Natural killer cell treated with Interleukin-12 subunit alpha and Interleukin-12 subunit beta and Interleukin-15 and Interleukin-18, amount 100 ng/mL, for 72 hours (primary cell): ENCODE data around the gene RNF38. TPM values are rescaled to one million over a fixed set of nuclear protein-coding genes. Genes with fewer than 3 reads are reported as not detected.
A peak's percentile ranks its signal among the peaks of the same experiment; 100 is the strongest.
"Not testable (repeated sequence)": the region's sequence is repeated elsewhere in the genome, so short reads cannot be mapped to it uniquely, and the experiment has no call there.

Experiments
- ATAC-seq, 2 donors: fragments of 150-1000 bp; cut with Tn5 transposase in 1 of 2; sonication (Bioruptor Pico), chemical (Tn5 transposase) in 1 of 2; 2 replicates each; pipeline ENCODE4 v1.10.0; 2021
- DNase-seq: peaks from one replicate; pipeline ENCODE4 v3.0.0; 2022; ENCODE audit warnings: low spot score
- H3K27ac Mint-ChIP-seq, 2 donors: 1 replicate in 1 of 2; 2 replicates in 1 of 2; pipeline ENCODE4 v1.8.0; 2022; ENCODE audit warnings: mixed read lengths in 2 of 2, mild to moderate bottlenecking in 1 of 2, moderate library complexity in 1 of 2
- H3K27me3 Mint-ChIP-seq, 2 donors: 1 replicate in 1 of 2; 2 replicates in 1 of 2; pipeline ENCODE4 v1.8.0; 2022; ENCODE audit warnings: mixed read lengths in 2 of 2
- H3K36me3 Mint-ChIP-seq: one replicate; pipeline ENCODE4 v1.8.0; 2022; ENCODE audit warnings: mixed read lengths
- H3K4me1 Mint-ChIP-seq, 2 donors: 1 replicate in 1 of 2; 2 replicates in 1 of 2; pipeline ENCODE4 v1.8.0; 2022; ENCODE audit warnings: low read depth in 2 of 2, mixed read lengths in 2 of 2, mild to moderate bottlenecking in 1 of 2
- H3K4me3 Mint-ChIP-seq: one replicate; pipeline ENCODE4 v1.8.0; 2022; ENCODE audit warnings: mixed read lengths
- H3K9me3 Mint-ChIP-seq: 2 replicates; pipeline ENCODE4 v1.8.0; 2022; ENCODE audit warnings: mixed read lengths
- total RNA-seq, 2 donors: library from RNA; stranded (reverse); gene quantifications; one replicate each; pipeline ENCODE4 v1.2.3, GENCODE V29; 2022

Gene RNF38
- total RNA-seq, 2 donors from 2014 or later = 43.9 to 56.9 TPM

DNA sequence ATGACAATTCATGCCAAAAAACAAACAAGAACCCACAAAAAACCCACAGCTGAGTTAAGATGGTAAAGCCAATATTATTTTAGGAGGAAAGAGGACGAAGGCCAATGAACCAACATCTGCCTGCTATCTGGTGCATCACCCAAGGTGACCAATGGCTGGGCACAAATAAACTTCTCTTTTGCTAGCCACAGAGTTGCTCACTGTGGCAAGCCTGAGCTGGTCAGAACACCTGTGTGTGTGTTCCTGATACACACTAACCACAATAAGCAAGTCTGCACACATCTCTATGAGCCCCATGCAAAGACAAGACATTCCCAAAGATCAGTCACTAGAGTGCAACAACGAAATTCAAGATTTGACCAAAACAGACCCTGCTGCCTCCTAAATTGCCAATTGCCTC, 63.1 kb downstream of the RNF38 start:
- no peaks in the 10 kb centered on the region for H3K27me3 Mint-ChIP-seq
- no peak for DNase-seq
- H3K4me1 Mint-ChIP-seq = peaks cover 2 to 5% of the 10 kb centered on the region in 2 donors
- no peak for ATAC-seq
- no peaks in the 10 kb centered on the region for H3K9me3 Mint-ChIP-seq
- H3K4me3 Mint-ChIP-seq = no peak overlapping the region
- no peak overlapping the region for H3K27ac Mint-ChIP-seq
- peaks cover 21% of the 10 kb centered on the region for H3K36me3 Mint-ChIP-seq

DNA sequence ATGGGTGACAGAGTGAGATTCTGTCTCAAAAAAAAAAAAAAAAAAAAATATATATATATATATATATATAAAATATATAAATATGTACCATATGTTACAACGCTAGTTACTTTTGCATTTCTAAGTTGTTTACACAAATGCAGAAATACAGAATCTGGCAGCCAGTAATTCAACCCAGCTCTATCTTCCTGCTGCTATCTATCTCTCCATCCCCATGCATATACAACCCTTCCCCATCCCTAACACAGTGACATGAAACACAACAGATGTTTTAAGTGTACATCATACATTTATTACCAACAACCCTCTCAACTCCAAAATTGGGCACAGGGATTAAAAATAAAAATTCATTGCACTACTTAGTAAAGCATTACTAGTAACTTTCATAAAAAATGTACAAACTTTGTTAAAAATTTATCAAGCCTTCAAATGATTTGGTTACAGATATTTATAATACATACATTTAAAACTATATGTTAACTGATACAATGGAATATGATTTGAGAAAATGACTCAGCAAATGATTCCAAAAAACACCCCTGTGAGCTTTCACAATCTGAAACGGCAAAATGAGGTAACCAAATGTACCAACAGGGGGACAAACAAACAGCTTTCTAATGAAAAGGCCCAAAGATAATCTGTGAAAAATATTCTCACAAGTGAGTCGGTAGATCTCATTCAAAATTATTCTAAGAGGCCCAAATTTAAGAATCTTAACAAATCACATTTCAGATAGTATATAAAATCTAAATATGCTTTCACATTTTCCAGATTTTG, 63.8 kb downstream of the RNF38 start:
- Mint-ChIP-seq H3K27me3 (no peaks in the 10 kb centered on the region), H3K36me3 (peaks cover 18% of the 10 kb centered on the region), H3K27ac (peak overlapping the region in 1 of 2 donors; percentile 8), H3K4me3 (no peak overlapping the region), H3K9me3 (no peaks in the 10 kb centered on the region), H3K4me1 (peaks cover 0 to 3% of the 10 kb centered on the region in 2 donors)
- no peak for DNase-seq
- no peak for ATAC-seq

DNA sequence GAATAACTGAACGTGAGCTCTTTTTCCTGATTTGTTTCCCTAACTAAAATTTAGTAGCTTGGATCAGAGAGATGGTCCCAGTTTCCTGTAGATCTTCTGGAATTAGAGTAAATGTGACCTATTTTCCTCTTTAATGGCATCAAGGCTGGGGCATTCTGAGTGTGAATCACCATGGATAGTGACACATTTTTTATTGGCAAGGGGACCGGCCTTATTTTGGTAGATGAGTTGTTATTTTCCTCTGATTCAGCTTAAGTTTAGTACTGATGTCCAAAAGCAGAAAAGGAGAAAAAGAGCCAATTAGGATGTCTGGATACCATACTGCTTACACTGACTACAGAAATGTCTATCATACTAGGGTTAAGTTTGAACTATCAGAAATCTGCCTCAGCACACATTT, 68.1 kb downstream of the RNF38 start:
- Mint-ChIP-seq H3K4me3 (no peak overlapping the region), H3K9me3 (no peaks in the 10 kb centered on the region), H3K27me3 (no peaks in the 10 kb centered on the region), H3K27ac (no peak overlapping the region), H3K4me1 (no peaks in the 10 kb centered on the region), H3K36me3 (peaks cover 3% of the 10 kb centered on the region)
- no peak for ATAC-seq
- no peak for DNase-seq

DNA sequence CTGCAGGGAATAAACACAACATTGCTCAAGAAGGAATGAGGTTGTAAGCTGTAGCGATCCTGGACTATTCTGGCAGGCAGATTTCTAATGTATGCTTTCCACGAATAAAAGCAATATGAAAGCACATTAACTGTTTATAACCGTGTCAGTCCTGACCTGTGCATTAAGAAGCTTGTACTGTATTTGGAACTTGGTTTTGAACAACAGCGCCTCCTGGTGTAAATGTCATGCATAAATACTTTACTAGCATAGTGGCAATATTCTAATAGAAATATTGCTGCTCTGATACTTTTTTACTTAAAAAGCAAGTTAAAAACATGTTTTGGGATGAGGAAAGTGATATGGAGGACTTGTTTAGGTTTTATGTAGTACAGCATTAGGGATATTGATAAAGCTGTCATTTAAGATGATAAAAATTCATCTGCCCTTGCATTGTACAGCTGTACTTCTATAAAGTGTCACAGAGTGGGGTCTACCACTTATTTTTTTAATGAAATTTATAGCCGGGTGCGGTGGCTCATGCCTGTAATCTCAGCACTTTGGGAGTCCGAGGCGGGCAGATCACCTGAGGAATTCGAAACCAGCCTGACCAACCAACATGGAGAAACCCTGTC, 71.2 kb downstream of the RNF38 start:
- Mint-ChIP-seq H3K4me1 (peaks cover 0 to 2% of the 10 kb centered on the region in 2 donors), H3K27ac (no peak overlapping the region), H3K36me3 (no peaks in the 10 kb centered on the region), H3K9me3 (no peaks in the 10 kb centered on the region), H3K27me3 (no peaks in the 10 kb centered on the region), H3K4me3 (no peak overlapping the region)
- DNase-seq = no peak
- peak; percentile 54 to 61 for ATAC-seq

DNA sequence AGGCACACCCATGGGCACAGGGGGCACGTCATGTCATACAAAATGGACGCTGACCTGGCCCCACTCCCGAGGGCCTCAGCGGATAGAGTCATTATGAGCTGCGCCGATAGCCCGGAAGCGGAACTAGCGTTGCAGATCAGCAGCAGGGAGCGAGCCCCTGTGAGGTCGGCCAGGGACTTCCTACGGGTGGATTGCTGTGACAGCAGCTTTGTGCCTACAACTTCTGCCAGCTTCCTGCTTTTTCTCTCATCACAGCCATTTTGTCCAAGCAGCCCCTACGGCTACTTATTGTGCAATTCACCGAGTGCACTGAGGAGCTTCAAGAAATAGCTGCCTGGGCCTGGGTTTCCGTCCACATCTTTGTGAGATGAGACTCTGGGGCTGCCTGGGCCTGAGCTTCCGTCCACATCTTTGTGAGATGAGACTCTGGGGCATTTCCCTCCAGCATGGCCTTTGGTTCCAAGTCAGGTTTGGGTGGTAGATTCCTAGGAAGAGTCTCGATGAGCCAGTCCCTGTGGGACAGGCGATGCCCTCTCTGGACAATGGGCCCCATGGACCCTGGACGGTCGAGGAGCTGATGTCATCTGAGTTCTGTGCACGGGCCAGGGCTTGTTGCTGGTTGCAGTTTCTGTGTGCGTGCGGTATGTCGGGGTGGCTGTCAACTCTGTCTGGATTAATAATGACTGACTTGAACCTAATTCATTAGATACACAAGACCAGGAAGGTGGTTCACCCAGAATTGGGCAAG, 74.8 kb downstream of the RNF38 start:
- Mint-ChIP-seq H3K27me3 (no peaks in the 10 kb centered on the region), H3K27ac (no peak overlapping the region), H3K36me3 (no peaks in the 10 kb centered on the region), H3K9me3 (no peaks in the 10 kb centered on the region), H3K4me3 (no peak overlapping the region), H3K4me1 (peaks cover 0 to 5% of the 10 kb centered on the region in 2 donors)
- no peak for DNase-seq
- ATAC-seq = peak in 1 of 2 donors; percentile 24

DNA sequence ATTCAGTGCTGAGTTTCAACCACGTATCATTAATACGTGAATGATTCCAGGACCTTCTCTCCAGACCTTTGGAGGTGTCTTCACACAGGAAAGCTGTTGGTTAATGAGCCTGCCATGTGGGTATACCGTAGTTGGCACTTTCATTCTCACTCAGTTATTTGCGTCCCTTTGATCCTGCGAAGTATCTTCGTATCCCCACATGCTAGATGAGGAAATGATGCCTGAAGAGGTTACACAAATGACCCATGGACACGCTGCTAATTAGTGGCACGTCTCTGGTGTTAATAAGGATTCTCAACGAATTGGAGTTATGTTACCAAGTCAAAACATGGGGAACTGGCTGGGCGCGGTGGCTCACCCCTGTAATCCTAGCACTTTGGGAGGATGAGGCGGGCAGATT, 76.1 kb downstream of the RNF38 start:
- Mint-ChIP-seq H3K4me1 (peaks cover 0 to 5% of the 10 kb centered on the region in 2 donors), H3K27ac (no peak overlapping the region), H3K4me3 (no peak overlapping the region), H3K27me3 (peaks cover 0 to under 1% of the 10 kb centered on the region in 2 donors), H3K9me3 (no peaks in the 10 kb centered on the region), H3K36me3 (no peaks in the 10 kb centered on the region)
- DNase-seq = no peak
- peak in 1 of 2 donors; percentile 53 for ATAC-seq

DNA sequence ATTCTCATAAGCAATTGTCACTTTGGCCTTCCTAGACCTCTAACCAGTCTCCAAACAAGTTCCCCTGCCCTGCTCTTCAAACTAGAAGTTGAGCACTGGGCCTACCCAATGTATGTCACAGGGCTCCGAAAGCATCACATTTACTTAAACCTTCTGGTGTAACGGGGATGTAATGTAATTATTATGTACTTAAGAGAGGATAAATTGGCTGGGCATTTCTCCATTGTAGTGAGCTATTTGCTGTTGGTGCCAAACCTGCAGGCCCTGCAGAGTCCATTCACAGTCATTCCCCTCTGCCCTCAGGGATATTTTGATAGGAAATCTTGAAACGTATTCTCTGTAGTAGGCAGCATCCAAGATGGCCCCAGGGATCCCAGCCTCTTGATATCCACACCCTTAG, 77.6 kb downstream of the RNF38 start:
- H3K4me1 Mint-ChIP-seq = peaks cover 0 to 5% of the 10 kb centered on the region in 2 donors
- H3K27me3 Mint-ChIP-seq = peaks cover 0 to 8% of the 10 kb centered on the region in 2 donors
- H3K9me3 Mint-ChIP-seq = no peaks in the 10 kb centered on the region
- ATAC-seq = no peak
- no peak overlapping the region for H3K4me3 Mint-ChIP-seq
- DNase-seq = no peak
- no peaks in the 10 kb centered on the region for H3K36me3 Mint-ChIP-seq
- H3K27ac Mint-ChIP-seq = no peak overlapping the region

DNA sequence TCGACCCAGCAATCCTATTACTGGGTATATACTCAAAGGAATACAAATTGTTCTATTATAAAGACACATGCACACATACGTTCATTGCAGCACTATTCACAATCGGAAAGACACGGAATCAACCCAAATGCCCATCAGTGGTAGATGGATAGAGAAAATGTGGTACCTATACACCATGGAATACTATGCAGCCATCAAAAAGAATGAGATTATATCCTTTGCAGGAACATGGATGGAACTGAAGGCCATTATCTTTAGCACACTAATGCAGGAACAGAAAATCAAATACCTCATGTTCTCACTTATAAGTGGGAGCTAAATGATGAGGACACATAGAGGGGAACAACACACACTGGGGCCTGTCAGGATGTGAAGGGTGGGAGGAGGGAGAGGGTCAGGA, 78.2 kb downstream of the RNF38 start:
- not testable (repeated sequence) for DNase-seq, H3K27me3 Mint-ChIP-seq, H3K27ac Mint-ChIP-seq, H3K4me1 Mint-ChIP-seq, H3K36me3 Mint-ChIP-seq, H3K9me3 Mint-ChIP-seq, ATAC-seq, H3K4me3 Mint-ChIP-seq

DNA sequence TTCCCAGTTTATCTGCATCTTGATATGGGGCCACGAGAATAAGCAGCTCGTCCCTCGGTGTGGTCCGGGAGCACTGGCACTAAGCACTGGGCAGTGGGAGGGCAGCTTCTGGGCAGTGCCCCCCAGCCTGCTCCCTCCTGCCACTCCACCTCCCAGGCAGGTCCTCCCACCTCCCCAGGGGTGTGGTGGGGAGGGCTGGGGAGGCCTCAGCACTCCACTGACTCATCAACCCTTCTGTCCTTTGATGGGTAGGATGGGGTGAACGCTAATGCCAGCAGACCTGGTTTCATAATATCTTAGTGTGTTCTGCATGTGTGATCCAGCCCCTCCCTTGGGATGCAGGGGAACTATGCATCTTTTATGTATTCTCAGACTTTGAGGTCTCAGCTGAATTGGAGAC, 79.6 kb downstream of the RNF38 start:
- ATAC-seq = no peak
- no peak for DNase-seq
- H3K4me1 Mint-ChIP-seq = peaks cover 0 to 5% of the 10 kb centered on the region in 2 donors
- no peaks in the 10 kb centered on the region for H3K9me3 Mint-ChIP-seq
- no peak overlapping the region for H3K4me3 Mint-ChIP-seq
- no peak overlapping the region for H3K27ac Mint-ChIP-seq
- H3K36me3 Mint-ChIP-seq = no peaks in the 10 kb centered on the region
- H3K27me3 Mint-ChIP-seq = peaks cover 0 to 10% of the 10 kb centered on the region in 2 donors

DNA sequence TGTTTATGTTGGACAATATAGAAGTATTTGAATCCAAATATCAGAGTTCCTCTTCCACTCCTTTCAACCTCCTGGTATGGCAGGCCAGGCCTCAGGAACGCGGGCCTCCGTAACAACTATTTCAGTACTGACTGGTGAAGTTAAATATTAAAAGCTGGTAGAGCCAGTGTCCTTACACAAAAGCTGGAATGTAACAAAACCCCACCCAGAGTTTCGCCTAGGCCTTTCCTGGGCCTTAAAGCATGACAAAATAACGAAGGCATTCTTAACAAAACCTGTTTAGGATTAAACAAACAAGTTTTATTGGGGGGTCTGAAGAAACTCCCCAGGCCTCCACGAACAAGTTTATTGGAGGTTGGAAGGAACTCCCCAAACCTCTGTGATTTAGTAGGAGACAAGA, 80.3 kb downstream of the RNF38 start:
- Mint-ChIP-seq H3K4me1 (peaks cover 0 to 5% of the 10 kb centered on the region in 2 donors), H3K4me3 (no peak overlapping the region), H3K27ac (no peak overlapping the region), H3K27me3 (peaks cover 0 to 10% of the 10 kb centered on the region in 2 donors), H3K36me3 (no peaks in the 10 kb centered on the region), H3K9me3 (no peaks in the 10 kb centered on the region)
- ATAC-seq = no peak
- no peak for DNase-seq

DNA sequence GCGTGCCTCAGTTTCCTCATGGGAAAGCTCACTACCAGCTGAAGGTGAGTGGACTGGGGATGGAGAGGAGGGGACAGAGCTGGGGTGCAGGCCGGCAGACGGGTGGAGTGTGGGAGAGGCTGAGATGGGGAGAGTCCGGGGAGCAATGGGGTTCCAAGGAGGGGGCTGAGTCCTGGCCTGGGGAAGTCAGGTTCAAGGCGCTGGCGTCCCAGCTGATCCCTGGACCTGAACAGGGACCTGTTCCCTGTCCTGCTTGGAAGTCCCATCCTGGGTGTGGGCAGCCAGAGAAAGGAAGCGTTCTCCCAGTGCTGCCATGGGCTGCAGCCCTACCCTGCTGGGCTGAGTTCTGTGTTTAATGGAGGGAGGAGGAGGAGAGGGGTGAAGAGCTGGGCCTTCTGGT, 80.9 kb downstream of the RNF38 start:
- Mint-ChIP-seq H3K36me3 (no peaks in the 10 kb centered on the region), H3K27me3 (peaks cover 0 to 10% of the 10 kb centered on the region in 2 donors), H3K4me3 (no peak overlapping the region), H3K27ac (no peak overlapping the region), H3K4me1 (peaks cover 0 to 5% of the 10 kb centered on the region in 2 donors), H3K9me3 (no peaks in the 10 kb centered on the region)
- no peak for DNase-seq
- peak in 1 of 2 donors; percentile 45 for ATAC-seq

DNA sequence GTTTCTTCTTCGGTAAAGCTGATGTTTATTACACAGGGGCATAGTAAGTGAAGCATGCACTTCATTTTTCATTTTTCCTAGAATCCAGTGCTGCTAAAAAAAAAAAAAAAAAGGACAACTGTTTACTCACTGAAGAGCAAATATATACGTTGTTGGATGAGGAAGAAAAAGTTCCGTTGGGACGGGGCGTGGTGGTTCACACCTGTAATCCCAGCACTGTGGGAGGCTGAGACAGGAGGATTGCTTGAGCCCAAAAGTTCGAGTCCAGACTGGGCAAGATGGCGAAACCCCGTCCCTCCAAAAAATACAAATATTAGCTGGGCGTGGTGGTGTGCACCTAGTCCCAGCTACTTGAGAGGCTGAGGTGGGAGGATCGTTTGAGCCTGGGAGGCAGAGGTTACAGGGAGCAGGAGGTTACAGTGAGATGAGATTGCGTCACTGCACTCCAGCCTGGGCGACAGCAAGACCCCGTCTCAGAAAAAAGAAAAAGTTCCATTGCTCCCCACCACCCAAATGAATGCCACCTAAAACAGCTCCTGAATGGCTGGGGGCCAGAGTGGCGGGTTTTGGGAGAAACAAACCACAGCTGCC, 81.8 kb downstream of the RNF38 start:
- Mint-ChIP-seq H3K36me3 (no peaks in the 10 kb centered on the region), H3K4me1 (no peaks in the 10 kb centered on the region), H3K27ac (no peak overlapping the region), H3K27me3 (peaks cover 0 to 10% of the 10 kb centered on the region in 2 donors), H3K4me3 (no peak overlapping the region), H3K9me3 (no peaks in the 10 kb centered on the region)
- DNase-seq (no peak), ATAC-seq (no peak)

DNA sequence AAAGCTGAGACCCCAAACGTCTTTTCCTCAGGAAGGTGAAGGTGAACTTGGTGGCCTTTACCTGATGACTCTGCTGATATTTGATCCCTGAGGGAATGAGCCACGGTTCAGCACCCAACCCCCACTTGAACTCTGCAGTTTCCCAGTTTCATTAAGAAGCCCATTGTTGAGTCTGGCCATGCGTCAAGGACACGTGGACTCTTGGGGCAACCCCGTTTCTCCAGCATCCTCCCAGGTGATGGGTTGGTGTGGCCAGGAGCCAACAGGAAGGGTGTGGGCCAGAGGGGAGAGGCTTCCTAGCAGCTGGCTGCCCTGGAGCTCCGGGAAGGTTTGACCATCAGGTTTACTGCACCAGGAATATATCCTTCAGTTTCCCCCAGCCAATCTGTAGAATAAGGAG, 82.3 kb downstream of the RNF38 start:
- ATAC-seq (no peak), DNase-seq (no peak)
- Mint-ChIP-seq H3K36me3 (no peaks in the 10 kb centered on the region), H3K27ac (no peak overlapping the region), H3K9me3 (no peaks in the 10 kb centered on the region), H3K27me3 (peaks cover 0 to 10% of the 10 kb centered on the region in 2 donors), H3K4me1 (no peaks in the 10 kb centered on the region), H3K4me3 (no peak overlapping the region)
